GM21423 (cell line): ENCODE measurements around the gene BRK1.
"Not testable (repeated sequence)": the region's sequence is repeated elsewhere in the genome, so short reads cannot be mapped to it uniquely, and the experiment has no call there.

Source experiments
- ATAC-seq: cut with Tn5 transposase; IDR thresholded peaks from one replicate; pipeline ENCODE4 v1.9.1; 2021; ENCODE audit warnings: mild to moderate bottlenecking, moderate library complexity; ENCODE audit not compliant: unreplicated experiment

BRK1 gene

DNA sequence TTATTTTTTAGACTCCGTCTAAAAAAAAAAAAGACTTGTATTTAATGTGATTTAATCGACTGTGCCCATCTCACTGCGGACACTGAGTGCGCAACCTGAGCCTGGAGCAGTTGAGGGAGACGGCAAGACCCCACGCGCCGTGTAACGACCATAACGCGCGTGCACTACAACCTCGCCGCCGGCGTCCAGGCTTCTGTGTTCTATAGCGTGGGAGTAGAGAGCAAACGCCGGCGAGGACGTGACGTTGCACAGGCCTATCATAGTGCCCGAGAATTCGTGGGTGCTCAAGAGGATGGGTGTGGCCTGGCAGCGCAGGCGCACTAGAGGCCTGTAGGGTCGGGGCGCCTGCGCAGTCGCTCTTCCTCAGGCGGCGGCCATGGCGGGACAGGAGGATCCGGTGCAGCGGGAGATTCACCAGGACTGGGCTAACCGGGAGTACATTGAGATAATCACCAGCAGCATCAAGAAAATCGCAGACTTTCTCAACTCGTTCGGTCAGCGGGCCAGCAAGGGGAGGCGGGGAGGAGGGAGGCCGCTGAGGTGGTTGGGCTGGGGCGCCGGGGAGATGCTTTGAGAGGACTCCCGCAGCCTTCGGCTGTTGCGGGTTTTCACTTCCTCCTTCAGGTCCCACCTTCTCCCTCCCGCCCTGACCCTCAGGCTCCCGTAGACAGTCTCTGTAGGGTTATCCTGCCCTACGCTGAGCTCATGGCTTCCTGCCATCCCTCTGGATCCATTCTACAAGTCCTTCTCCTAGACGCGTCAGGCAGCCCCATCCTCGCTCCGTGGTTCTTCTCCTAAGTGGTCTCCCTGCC lies at the start of gene BRK1:
Gene BRK1, plus strand, starts transcription at position 350 of the 812 bp plus-strand sequence. Its CDS starts 27 bp downstream, at position 377.
- ATAC-seq, result peak; percentile 96

DNA sequence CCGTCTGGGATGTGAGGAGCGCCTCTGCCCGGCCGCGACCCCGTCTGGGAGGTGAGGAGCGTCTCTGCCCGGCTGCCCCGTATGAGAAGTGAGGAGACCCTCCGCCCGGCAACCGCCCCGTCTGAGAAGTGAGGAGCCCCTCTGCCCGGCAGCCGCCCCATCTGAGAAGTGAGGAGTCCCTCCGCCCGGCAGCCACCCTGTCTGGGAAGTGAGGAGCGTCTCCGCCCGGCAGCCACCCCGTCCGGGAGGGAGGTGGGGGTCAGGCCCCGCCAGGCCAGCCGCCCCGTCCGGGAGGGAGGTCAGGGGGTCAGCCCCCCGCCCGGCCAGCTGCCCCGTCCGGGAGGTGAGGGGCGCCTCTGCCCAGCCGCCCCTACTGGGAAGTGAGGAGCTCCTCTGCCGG lies 45.4 kb upstream of the BRK1 start:
- not testable (repeated sequence) for ATAC-seq

DNA sequence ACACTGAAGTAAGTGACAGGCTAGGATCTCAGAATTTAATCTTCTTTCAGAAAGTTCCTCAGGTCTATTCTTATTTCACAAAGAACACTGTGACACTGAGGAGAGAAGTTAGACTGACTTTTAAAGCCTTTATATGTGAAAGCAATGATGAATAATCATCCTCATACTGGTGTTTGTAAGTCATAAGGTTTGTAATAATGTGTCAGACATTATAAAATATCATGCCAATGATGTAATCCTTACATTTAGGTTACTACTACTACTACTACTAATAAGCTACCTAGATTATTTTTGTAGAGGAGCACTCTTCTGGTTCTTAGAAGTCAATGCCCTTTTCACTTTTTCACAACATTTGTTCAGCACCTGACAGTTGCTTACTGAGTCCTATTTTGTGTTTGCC lies 40.8 kb upstream of the BRK1 start:
- ATAC-seq, result no peak

DNA sequence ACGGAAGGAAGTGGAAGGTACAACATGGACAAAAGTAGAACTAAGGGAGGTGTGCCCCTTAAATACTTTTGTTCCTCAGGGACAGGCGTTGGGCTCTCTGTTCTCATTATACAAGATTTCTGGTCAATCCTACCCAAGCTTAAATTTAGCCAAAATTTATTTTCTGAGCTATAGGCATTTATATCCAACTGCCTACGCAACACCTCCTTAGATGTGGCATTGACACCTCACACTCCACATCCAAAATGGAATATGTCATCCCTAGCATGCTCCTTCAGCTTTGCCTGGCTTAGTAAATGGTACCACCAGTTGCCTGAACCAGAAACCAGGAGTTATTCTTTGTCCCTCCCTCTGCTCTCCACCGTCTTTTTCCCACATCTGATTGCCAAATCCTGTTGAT lies 33.6 kb upstream of the BRK1 start:
- ATAC-seq, result no peak

DNA sequence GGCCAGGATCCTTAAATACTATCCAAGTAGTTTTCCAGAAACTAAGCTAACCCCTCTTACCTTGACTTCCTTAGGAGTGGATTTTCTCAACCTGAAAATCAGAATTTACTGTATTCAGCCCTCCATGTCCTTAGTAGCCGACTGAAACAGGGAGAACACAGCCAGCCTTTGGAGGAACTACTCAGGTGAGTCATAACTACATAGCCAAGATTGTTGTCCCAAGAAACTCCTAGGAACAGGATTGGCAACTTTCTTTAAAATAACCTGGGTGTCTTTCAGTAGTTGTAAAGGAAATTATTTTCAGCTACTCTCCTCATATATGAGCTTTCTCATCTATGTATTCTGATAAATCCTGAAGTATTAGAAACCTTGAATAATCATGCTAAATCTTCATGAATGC lies 29.7 kb upstream of the BRK1 start:
- no peak for ATAC-seq

DNA sequence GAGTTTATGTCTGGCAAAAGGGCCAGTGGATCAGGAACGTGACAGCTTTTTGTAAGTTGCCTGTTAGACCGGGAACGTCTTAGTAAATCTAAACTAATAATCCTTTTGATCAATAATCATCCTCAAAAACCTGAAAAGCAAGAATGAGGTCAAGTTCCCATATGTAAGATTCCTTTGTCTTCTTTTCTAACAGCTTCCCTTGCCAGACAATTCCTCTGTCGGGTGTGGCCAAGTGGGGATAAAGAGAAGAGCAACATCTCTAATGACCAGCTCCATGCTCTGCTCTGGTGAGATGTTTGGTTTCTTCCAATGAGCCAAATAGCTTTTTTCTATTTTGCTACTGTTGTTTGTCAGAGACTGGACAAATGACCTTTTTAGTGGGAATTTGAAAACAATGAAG lies 27.2 kb upstream of the BRK1 start:
- ATAC-seq, result no peak

DNA sequence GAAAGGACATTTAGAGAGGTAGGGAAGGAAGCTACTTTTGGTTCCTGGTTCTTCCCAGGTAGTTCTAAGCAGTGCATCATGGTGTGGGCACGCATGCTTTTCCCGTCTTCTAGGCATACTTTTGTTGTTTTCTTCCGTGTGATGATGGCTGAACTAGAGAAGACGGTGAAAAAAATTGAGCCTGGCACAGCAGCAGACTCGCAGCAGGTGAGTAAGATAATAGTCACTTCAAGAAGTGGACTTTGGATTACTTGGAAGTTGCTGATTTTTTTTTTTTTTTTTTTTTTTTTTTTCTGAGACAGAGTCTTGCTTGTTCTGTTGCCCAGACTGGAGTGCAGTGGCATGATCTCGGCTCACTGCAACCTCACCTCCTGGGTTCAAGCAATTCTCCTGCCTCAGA lies 25.3 kb upstream of the BRK1 start:
- no peak for ATAC-seq

DNA sequence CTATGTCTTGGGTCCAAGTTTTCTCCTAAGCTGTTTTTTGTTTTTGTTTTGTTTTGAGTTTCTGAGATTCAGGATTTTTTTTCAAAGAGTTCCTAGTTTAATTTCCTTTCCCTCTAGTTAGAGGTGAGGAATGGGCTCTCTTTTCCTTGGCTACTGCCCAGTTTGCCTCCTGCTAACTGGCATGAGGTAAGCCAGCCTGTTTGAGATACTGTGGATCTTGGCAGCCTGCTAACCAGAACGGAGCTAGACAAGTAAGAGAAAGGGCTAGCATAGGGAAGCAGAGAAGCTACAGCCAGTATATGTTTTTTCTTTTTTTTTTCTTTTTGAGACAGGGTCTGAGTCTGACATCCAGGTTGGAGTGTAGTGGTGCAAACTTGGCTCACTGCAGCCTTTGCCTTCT lies 24.7 kb upstream of the BRK1 start:
- ATAC-seq, result not testable (repeated sequence)

DNA sequence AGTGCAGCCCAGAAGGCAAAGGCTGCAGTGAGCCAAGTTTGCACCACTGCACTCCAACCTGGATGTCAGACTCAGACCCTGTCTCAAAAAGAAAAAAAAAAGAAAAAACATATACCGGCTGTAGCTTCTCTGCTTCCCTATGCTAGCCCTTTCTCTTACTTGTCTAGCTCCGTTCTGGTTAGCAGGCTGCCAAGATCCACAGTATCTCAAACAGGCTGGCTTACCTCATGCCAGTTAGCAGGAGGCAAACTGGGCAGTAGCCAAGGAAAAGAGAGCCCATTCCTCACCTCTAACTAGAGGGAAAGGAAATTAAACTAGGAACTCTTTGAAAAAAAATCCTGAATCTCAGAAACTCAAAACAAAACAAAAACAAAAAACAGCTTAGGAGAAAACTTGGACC lies 24.1 kb upstream of the BRK1 start:
- not testable (repeated sequence) for ATAC-seq

DNA sequence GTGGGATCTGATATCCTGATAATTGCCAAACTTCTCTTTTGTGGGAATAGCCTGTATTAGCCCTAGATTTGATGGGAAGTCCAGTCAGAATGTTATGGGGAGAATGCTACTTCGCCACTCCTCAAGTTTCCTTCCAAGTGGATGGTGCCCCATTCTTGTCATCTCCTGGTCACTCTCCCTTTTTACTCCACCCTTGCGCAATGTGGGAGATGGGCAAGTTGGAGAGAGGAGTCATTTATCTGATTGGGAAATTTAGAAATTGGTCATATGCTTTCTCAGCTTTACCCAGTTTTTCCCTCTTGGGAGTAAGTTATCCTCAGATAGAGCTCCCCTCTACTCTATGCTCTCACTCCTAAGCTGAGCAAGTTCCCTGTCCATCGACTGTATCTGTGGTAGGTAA lies 21.8 kb upstream of the BRK1 start:
- ATAC-seq, result no peak

DNA sequence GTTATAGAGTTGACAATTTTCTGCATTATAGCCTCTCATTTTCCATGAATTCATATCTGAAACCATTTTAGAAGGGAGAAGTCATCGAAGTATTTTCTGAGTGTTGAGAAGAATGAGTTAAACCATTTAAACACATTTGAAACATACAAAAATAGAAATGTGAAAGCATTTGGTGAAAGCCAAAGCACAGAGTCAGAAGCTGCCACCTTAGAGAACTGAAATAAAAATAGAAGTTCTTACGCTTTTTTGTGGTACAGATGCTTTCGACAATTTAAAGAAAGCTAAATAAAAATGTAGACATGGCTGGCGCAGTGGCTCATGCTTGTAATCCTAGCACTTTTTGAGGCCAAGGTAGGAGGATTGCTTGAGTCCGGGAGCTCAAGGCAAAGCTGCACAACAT lies 16.4 kb upstream of the BRK1 start:
- ATAC-seq, result no peak

DNA sequence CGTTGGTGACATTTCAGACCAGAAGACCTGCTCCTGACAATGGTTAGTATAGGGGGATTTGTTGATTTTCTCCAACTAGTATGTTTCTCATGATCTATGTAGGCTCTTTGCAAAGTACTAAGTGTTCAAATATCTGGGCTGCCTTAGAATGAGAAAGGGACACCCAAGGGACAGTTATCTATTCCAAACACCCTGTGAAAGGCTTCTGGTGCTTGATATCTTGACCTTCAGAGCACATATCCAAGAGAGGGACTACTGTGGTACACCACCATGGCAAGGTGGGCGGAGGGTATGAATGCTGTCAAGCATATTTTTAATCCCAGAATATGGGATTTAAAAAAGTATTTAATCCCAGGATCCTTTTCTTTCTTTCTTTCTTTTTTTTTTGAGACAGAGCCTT lies 8.6 kb upstream of the BRK1 start:
- ATAC-seq, result no peak

DNA sequence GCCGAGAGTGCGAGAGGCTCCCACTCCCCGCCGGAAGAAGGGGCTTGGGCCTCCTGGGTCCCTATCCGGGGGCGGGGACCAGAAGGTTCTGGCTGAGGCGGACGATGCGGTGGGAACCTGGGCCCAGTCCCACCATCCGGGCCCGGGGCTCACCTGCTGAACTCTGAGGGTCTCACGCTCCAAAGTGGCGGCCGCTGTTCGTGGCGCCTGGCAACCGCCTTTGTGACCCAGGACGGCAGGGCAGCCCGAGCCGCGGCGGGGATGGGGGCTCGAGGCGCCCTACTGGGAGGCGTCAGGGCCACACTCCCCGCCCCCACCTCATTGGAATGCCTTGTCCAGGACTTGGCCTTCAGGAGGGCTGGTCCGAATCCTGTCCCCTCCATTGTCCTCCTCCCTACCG lies 7.4 kb upstream of the BRK1 start, which contains the start of gene FANCD2OS:
Gene FANCD2OS, minus strand, starts transcription at position 165 of the 400 bp plus-strand sequence. CDS start 3,481 bp downstream, outside the sequence.
- ATAC-seq, result no peak

DNA sequence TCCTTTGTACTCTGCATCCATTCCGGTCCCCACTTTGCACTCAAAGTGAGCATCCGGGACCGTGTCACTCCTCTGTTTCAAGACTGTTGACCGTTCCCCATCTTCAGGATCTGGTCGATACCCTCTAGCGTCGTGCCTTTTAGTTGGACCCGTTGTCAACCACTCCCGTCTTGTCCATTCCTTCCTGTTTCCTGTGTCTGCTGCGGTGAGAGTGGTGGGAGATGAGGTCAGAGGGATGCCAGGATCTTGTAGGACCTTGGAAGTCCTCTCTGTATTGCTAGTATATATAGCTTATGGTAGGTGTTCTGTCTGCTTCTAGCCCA lies 624 bp downstream of the BRK1 start:
- ATAC-seq, result peak; percentile 20

DNA sequence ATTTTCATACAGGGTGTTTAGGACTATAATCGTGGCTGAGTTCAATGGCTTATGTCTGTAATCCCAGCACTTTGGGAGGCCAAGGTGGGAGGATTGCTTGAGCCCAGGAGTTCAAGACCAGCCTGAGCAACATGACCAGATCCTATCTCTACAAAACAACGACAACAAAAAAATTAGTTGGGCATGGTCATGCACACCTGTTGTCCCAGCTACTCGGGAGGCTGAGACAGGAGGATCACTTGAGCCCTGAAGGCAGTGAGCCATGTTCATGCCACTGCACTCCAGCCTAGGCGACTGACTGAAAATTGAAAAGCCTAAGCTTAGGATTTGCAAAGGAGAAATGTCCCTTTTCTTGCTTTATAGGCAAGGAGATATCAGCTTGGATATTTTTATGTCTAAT lies 1.5 kb downstream of the BRK1 start:
- no peak for ATAC-seq

DNA sequence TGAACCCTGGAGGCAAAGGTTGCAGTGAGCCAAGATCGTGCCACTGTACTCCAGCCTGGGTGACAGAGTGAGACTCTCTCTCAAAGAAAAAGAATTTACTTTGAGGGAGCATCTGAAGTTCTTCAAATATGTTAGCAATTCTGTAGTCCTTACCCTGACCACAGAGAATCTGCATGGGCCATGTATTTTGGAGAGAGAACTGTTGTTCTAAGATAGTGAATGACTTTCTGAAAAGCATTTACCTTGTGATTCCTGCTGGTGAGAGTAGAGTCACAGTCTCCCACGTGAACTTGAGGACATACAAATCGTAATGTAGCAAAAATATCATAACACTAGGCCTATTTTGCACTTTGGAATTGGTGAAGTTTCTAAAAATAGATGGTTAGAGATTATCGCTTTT lies 3.9 kb downstream of the BRK1 start:
- ATAC-seq, result no peak

DNA sequence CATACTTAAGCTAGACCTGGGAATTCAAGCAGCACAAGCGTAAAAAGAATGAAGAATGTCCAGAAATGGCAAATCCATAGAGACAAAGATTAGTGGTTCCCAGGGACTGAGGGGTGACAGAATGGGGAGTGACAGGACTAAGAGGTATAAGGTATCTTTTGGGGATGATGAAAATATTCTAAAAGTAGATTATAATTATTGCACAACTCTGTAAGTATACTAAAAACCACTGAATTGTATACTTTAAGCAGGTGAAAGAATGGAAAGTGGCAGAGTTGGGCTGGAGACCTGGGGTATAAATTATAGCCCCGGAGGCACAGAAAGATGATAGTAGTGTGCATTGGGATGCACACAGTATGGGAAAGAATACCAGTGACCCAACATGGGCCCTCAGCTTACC lies 5.6 kb downstream of the BRK1 start:
- ATAC-seq, result no peak

DNA sequence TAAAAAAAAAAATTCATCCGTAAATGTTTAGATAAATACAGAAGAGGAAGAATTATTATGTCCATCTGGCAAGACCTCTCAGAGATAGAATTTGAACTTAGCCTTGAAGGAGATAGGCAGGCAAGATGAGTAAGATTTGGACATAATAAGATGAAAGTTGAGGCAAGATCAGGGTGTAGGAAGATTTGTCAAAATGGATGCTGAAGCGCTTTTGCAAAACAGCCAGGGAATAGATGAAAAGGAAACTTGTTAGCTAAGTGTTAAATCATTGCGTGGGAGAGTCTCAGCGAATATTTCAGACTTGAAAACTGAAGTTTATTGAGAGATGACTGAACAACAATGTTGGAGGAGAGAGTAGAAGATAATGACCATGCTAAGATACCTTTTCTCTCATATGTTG lies 7.2 kb downstream of the BRK1 start:
- ATAC-seq, result no peak

DNA sequence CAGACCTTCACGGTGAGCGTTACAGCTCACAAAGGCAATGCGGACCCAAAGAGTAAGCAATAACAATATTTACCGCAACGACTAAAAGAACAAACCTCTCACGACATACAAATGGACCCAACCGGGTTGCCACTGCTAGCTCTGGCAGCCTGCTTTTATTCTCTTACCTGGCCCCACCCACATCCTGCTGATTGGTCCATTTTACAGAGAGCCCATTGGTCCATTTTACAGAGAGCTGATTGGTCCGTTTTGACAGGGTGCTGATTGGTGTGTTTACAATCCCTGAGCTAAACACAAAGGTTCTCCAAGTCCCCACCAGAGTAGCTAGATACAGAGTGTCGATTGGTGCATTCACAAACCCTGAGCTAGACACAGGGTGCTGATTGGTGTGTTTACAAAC lies 20.4 kb downstream of the BRK1 start:
- ATAC-seq, result not testable (repeated sequence)

DNA sequence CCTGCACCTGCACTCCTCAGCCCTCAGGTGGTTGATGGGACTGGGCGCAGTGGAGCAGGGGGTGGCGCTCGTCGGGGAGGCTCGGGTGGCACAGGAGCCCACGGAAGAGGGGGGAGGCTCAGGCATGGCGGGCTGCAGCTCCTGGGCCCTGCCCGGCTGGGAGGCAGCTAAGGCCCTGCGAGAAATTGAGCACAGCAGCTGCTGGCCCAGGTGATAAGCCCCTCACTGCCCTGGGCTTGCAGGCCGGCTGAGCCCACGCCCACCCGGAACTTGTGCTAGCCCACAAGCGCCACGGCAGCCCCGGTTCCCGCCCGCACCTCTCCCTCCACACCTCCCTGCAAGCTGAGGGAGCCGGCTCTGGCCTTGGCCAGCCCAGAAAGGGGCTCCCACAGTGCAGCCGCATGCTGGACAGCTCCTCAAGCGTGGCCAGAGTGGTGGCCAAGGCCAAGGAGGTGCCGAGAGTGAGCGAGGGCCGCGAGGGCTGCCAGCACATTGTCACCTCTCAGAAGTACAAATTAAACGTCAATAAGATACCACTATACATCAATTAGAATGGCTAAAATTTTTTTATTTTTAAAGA lies 21.0 kb downstream of the BRK1 start:
- no peak for ATAC-seq

DNA sequence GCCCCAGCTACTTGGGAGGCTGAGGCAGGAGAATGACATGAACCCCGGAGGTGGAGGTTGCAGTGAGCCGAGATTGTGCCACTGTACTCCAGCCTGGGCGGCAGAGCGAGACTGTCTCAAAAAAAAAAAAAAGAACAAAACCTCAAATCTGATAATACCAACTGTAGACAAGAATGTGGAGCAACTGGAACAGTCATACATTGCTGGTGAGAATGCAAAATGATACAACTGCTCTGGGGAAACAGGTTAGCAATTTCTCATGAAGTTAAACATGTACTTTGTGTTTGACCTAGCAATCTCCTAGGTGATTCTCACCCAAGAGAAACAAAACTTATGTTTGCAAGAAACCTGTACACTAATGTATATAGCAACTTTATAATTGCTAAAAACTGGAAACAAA lies 21.7 kb downstream of the BRK1 start:
- ATAC-seq, result no peak

DNA sequence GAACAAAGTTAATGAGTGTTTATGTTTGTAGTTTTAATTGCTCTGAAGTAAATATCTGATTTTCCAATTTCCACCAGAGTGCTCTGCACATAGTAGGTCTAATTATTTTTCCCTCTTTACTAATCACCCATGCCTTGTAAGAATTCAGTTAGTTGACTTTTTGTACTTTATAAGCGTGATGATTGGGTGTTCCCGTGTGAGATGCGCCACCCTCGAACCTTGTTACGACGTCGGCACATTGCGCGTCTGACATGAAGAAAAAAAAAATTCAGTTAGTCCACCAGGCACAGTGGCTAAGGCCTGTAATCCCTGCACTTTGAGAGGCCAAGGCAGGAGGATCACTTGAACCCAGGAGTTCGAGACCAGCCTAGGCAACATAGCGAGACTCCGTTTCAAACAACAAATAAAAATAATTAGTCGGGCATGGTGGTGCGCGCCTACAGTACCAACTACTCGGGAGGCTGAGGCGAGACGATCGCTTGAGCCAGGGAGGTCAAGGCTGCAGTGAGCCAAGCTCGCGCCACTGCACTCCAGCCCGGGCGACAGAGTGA lies 25.6 kb downstream of the BRK1 start:
- no peak for ATAC-seq
